Esophagus squamous epithelium (tissue), 4 donors: ENCODE data around the gene BABAM2.

Source experiments
- POLR2A ChIP-seq, 4 donors: fragments of 450-650 bp; IDR thresholded peaks; one replicate each; pipeline ENCODE4 v1.6.1; 2017; ENCODE audit warnings: antibody characterized with exemption in 4 of 4, mild to moderate bottlenecking in 4 of 4, moderate library complexity in 3 of 4
- TF ChIP-seq, protein P1 (sequence below), 6 experiments: fragments of 450-650 bp in 4 of 6; fragments of 200-600 bp in 2 of 6; sonication (generic) in 2 of 6; IDR thresholded peaks; one replicate each; pipeline ENCODE4 v1.5.1; 2016 to 2019; ENCODE audit warnings: antibody characterized with exemption in 6 of 6, mild to moderate bottlenecking in 4 of 6, moderate library complexity in 4 of 6

DNA sequence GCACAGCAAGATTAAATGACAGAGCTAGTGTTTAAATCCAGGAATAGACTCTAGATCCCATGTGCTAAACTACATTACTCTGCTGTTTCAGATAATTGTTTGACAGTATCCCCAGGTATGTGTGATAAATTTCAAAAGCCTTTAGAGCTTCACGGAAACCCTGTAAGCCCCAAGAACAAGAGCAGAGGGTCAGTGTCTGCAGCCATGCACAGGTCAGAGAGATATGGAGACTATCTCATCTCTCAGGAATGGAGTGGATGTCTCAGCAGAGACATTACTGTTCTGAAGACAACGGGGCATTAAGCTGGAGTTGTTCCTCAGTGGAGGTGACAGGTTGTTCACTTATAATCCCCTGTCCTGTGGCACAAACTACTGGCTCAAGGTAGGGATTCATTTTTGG lies 363.0 kb downstream of the BABAM2 start:
- TF ChIP-seq, protein P1, sequence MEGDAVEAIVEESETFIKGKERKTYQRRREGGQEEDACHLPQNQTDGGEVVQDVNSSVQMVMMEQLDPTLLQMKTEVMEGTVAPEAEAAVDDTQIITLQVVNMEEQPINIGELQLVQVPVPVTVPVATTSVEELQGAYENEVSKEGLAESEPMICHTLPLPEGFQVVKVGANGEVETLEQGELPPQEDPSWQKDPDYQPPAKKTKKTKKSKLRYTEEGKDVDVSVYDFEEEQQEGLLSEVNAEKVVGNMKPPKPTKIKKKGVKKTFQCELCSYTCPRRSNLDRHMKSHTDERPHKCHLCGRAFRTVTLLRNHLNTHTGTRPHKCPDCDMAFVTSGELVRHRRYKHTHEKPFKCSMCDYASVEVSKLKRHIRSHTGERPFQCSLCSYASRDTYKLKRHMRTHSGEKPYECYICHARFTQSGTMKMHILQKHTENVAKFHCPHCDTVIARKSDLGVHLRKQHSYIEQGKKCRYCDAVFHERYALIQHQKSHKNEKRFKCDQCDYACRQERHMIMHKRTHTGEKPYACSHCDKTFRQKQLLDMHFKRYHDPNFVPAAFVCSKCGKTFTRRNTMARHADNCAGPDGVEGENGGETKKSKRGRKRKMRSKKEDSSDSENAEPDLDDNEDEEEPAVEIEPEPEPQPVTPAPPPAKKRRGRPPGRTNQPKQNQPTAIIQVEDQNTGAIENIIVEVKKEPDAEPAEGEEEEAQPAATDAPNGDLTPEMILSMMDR (IDR thresholded peaks at IDR 0.05) = no peak
- no peak for TF ChIP-seq POLR2A (IDR thresholded peaks at IDR 0.05)
